EH (cell line): Measurements from ENCODE around the gene TEX53.
A peak's percentile ranks its signal among the peaks of the same experiment; 100 is the strongest.

ENCODE experiments used
- DNase-seq: peaks from one replicate; pipeline ENCODE4 v3.0.0-alpha.2; 2015; ENCODE audit warnings: low read depth

The TEX53 gene

DNA sequence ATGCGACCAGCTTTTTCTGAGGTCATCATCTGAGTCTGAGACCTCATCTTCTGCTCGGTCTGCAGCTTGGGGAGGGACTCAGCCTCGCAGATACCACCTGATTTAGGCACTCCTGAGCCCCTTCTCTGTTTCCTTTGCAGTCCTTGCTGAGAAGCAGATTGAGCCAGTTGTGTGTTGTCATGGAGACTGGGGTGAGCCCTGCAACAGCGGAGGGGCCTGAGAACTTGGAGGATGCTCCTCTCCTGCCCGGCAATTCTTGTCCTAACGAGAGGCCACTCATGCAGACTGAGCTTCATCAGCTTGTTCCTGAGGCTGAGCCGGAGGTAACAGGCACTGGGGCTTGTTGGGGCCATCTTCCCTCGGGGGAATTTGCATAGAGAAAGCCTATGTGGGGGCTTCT, 19.2 kb downstream of the TEX53 start:
- no peak for DNase-seq

- no peak for DNase-seq
Measured at GRCh38 chr9:114634387-114634786, 23.2 kb downstream of the TEX53 start.

DNA sequence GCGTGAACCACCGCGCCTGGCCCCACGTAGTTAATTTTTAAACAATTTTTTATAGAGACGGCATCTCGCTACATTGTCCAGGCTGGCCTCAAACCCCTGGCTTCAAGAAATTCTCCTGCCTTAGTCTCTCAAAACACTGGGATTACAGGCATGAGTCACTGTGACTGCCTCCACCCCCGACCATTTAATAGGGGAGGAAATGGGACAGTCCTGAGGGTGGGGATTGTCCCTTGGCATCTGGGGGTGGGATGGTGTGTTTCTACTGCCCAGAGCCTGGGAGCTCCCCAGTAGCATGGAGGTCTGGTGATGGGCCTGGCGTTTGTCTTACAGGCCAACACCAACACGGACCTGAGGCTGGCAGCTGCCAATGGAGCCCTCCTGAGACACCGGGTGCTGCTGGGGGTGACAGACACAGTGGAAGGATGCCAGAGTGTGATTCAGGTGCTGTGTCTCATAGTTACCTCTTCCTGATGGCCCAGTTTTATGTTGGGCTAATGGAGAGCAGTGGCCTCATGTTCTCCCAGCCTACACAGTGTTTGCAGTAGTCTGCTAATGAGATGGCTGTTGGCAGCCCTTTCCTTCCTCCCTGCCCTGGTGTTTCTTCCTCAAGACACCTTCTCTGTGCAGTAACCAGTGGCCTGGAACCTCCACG, 24.0 kb downstream of the TEX53 start:
- DNase-seq, result no peak

GRCh38 chr9:114631166-114631565, 26.4 kb downstream of the TEX53 start:
- DNase-seq, result peak; percentile 38

DNA sequence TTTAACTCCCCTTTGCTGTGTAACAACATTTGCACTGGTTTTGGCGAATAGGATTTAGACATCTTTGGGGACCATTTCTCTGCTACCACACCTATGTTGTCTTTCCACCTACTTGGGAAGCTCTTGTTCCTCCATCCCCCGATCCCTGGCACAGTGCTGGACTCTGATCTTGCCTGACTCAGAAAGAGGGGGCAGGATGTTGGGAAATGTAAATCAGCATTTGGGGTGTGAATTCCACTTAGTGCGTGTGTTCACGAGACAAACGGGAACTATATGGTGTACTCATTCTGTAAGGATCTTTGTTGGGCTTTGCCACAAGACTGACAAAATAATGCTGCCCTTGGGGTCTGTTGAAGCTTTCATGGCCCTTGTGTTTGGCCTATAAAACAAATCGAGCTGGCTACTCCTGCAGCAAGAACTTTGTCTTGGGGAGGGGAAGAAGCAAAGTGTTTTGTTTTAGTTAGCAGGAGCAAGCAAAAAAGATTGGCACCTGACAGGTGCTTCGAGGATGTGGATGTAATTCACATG, 28.0 kb downstream of the TEX53 start:
- DNase-seq, result no peak

GRCh38 chr9:114627553-114627952, 30.1 kb downstream of the TEX53 start:
- DNase-seq, result no peak

- DNase-seq, result no peak
Measured at GRCh38 chr9:114626415-114627020, 31.1 kb downstream of the TEX53 start.

- peak; percentile 38 for DNase-seq
Measured at GRCh38 chr9:114624677-114625076, 32.9 kb downstream of the TEX53 start.

GRCh38 chr9:114621975-114622609, 35.5 kb downstream of the TEX53 start:
- DNase-seq, result peak; percentile 81

DNA sequence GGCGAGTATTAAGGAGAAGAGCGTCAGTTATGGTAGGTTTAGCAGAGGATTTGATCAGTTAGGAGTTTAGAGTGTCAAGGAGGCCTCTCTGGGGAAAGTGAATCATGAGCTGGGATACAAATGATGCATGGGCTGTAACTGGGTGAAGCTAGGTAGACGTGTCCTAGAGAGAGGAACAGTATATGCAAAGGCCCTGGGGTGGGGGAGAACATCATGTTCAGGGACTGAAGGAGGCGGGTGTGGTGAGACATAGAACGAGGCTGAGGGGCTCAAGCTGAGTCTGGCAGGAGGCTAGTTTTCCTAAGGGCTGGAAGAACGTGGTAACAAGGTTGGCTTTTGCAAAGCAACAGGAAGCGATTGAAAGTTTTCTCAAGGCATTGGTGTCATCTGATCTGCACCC, 36.0 kb downstream of the TEX53 start:
- DNase-seq, result no peak

DNA sequence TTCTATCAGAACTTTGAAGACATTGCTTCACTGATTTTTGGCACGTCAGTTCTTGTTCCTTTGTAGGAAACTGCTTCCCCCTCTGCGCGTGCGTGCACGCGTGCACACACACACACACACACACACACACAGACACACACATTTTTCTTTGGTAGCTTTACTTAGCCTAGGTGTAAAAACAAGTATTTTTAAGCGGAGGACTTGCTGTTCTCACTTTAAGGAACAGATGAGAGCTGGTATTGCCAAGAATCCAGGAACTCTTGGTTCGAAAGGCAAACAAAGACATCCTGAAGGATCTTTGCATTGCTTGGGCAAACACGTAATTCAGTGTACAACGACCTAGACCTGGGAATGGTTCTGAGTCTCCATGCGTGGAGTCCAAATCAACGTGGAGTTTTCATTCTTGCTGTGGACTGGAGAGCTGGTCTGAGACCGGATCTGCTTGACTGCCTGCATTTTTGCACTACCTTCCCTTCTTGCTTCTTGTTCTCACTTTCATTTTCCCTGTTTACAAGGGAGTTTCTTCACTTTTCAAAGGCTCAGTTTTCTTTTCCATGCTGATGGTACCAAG, 38.3 kb downstream of the TEX53 start:
- DNase-seq, result no peak

GRCh38 chr9:114616684-114617520, 40.7 kb downstream of the TEX53 start:
- DNase-seq, result no peak

GRCh38 chr9:114614373-114614772, 43.2 kb downstream of the TEX53 start:
- DNase-seq, result no peak

DNA sequence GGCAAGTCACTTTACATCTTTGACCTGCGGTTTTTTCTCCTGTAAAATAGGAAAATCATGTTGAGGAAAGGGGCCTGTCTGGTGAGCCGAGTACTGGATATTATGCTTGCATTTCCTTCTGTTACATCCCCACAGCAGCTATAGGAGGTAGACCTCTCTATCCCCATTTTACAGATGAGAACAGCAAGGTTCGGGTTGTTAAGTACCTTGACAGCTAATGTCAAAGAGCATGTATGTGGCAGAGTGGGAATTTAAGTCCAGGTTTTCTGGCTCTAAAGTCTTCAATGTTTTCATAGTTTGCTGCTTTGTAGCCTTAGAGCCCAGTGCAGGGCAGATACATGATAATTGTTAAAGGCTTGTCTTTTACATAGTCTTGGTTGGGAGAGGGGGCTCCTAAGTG, 43.7 kb downstream of the TEX53 start:
- no peak for DNase-seq

GRCh38 chr9:114613087-114613486, 44.5 kb downstream of the TEX53 start:
- no peak for DNase-seq

DNA sequence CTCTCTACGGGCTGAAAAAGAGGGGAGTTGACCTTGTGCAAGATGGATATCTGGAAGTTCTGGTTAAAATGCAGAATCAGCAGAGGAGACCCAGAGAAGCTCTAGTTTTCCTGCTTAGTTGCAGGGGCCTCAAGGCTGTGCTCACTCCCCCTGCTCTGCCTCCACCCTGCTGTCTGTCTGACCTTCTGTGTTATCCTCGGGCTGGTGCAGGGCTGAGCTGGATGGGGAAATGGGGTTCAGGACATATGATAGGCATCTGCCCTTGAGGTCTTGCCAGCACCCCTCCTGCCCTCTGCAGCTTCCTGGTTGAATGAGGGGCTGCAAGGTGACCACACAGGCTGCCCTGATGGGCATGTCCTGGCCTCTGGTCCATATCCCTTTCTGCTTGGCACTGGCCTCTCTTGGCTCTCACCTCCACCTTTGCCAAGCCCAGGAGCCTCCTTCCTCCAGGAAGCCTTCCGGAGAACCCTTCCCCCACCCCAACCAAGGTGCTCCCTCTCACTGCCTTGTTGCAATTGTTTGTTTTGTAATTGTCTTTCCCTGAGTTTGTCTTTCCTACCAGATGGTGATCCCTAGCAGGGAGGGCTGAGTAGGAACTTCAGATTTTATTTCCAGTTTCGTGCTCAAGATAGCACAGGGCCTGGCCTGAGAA, 45.2 kb downstream of the TEX53 start:
- no peak for DNase-seq

DNA sequence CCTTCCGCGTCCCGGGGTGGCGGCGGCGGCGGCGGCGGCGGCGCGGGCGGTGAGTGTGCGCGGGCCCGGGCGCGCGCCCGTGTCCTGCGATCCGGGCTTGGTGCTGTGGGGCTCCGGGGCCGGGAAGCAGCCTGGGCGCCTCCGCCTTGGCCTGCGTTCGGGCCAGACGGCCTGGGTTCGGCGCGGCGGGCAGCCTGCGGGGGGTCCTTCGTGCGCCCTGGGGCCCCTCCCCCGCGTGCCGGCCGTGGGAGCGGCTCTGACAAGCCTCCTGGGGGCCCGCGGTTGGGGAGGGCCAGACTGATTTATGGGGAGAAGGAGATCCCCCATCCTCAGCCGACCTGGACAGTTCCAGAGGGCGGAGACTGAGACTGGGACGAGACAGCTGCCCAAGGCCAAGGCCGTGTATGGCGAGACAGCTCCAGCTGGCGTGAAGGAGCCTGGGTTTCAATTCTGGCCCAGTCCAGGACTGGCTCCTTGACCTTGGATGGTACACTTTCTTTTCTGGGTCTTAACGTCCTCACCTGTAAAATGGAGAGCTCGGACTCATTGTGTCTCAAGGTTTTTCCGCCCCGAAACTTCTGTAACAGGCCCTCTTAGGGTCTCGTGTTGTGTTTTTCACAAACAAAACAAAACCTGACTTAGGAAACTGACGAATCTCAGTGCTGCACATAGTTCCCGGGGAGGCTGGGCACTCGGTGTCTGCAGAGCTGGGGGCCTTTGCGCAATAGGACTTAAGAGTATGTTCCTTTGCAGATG, 45.9 kb downstream of the TEX53 start:
- peak; percentile 76 for DNase-seq

GRCh38 chr9:114608525-114608796, 49.1 kb downstream of the TEX53 start:
- DNase-seq, result no peak

DNA sequence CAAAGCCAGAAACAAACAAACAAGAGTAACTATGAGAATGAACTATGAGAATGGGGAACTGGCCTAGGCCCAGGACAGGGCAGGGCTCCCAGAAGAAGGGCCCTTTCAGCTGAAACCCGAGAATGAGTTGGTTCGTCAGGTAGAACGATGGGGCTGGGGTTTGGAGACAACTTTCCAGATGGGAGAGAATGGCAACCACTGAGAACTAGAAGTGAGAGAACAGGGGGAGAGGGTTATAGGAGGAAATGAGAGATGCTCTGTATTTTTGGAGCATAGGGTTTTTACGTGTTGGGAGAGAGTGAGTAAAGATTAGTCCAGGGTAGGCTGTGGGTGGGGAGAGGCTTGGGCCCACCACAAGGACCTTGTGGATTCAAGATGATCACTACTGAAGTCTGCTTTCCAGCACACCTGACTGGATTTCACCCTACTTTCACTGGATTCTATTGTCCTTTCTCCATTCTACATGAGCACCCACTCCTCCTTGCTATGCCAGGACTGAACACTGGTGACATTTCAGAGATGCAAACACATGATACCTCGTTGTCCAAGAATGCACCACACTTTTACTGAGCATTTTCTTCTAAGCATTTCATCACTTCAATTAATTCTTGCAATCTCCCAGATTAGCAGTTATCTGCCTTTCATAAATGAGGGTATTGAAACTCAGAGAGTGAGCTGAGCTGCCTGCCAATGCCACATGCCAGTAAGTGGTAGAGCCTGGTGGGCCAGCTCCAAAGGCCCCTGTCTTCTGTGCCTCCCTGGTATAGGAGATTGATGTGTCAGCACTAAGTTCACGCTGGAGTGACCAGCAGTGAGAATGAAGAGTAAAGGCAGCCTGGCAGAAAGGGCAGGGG, 49.7 kb downstream of the TEX53 start:
- no peak for DNase-seq

GRCh38 chr9:114606597-114607207, 50.9 kb downstream of the TEX53 start:
- DNase-seq, result peak; percentile 68
